ENCODE data around the gene CACNA1G.

Gene CACNA1G

GRCh38 chr17:50560185-50560824 is at the start of gene CACNA1G:
Gene CACNA1G (plus strand): TSS chr17:50560715. CDS start chr17:50561460, 745 bp downstream.
- peak; percentile 88 for DNase-seq (ENCODE audit: low spot score)

- DNase-seq (ENCODE audit: low spot score): peak; percentile 77
Measured at GRCh38 chr17:50511058-50511457, 49.5 kb upstream of the CACNA1G start.

GRCh38 chr17:50513495-50513894 is 47.0 kb upstream of the CACNA1G start:
- no peak for DNase-seq (ENCODE audit: low spot score)

- no peak for DNase-seq (ENCODE audit: low spot score)
Measured at GRCh38 chr17:50514388-50514787, 46.1 kb upstream of the CACNA1G start.

GRCh38 chr17:50514936-50515702 is 45.4 kb upstream of the CACNA1G start:
- no peak for DNase-seq (ENCODE audit: low spot score)

- DNase-seq (ENCODE audit: low spot score): no peak
Measured at GRCh38 chr17:50517011-50517410, 43.5 kb upstream of the CACNA1G start.

- no peak for DNase-seq (ENCODE audit: low spot score)
Measured at GRCh38 chr17:50517504-50518383, 42.8 kb upstream of the CACNA1G start.

GRCh38 chr17:50518384-50519023 is 42.0 kb upstream of the CACNA1G start:
- DNase-seq (ENCODE audit: low spot score): no peak

- DNase-seq (ENCODE audit: low spot score): no peak
Measured at GRCh38 chr17:50519141-50519834, 41.2 kb upstream of the CACNA1G start.

GRCh38 chr17:50520483-50520882 is 40.0 kb upstream of the CACNA1G start:
- no peak for DNase-seq (ENCODE audit: low spot score)

GRCh38 chr17:50521514-50521913 is 39.0 kb upstream of the CACNA1G start:
- no peak for DNase-seq (ENCODE audit: low spot score)

- no peak for DNase-seq (ENCODE audit: low spot score)
Measured at GRCh38 chr17:50522766-50523165, 37.7 kb upstream of the CACNA1G start.

- no peak for DNase-seq (ENCODE audit: low spot score)
Measured at GRCh38 chr17:50523208-50523607, 37.3 kb upstream of the CACNA1G start.

- DNase-seq (ENCODE audit: low spot score): no peak
Measured at GRCh38 chr17:50524838-50525237, 35.7 kb upstream of the CACNA1G start.

- no peak for DNase-seq (ENCODE audit: low spot score)
Measured at GRCh38 chr17:50527155-50527762, 33.3 kb upstream of the CACNA1G start.

- DNase-seq (ENCODE audit: low spot score): no peak
Measured at GRCh38 chr17:50527949-50528474, 32.5 kb upstream of the CACNA1G start.

GRCh38 chr17:50529849-50530248 is 30.7 kb upstream of the CACNA1G start:
- DNase-seq (ENCODE audit: low spot score): no peak

GRCh38 chr17:50531428-50532025 is 29.0 kb upstream of the CACNA1G start:
- DNase-seq (ENCODE audit: low spot score): no peak

- DNase-seq (ENCODE audit: low spot score): no peak
Measured at GRCh38 chr17:50532452-50533024, 28.0 kb upstream of the CACNA1G start, which contains the start of gene EPN3. Gene EPN3 (plus strand): TSS chr17:50532735. CDS start chr17:50536557, 3,822 bp downstream.

GRCh38 chr17:50533185-50533584 is 27.3 kb upstream of the CACNA1G start:
- no peak for DNase-seq (ENCODE audit: low spot score)
